A673 (cell line): ENCODE measurements around the gene GATB. TPM values are rescaled to one million over a fixed set of nuclear protein-coding genes. Genes with fewer than 3 reads are reported as not detected.

Experiments used
- BruUV-seq: library from RNA; stranded (reverse); fragments of 400-500 nt; replicated peaks from 2 replicates; lab custom pipeline; 2021; lab: Mats Ljungman, UMichigan
- CTCF ChIA-PET: fragments of 300-600 bp; sonication (Branson Sonifier 250); formaldehyde crosslinking; loops from one replicate; lab custom pipeline; 2022; ENCODE audit warnings: antibody characterized with exemption; lab: Charles Lee
- POLR2A ChIA-PET: fragments of 300-600 bp; sonication (Branson Sonifier 250); formaldehyde crosslinking; loops from one replicate; lab custom pipeline; 2022; ENCODE audit warnings: antibody characterized with exemption; ENCODE audit not compliant: low non-redundant PET; lab: Charles Lee
- DNase-seq: peaks from one replicate; pipeline ENCODE4 v3.0.0-alpha.2; 2015; ENCODE audit warnings: low spot score
- H3K27ac ChIP-seq: fragments of 200-600 bp; sonication (generic); 2 replicates; pipeline ENCODE4 v1.5.1; 2016; ENCODE audit warnings: mixed run types, low read depth, mild to moderate bottlenecking, mixed read lengths, antibody characterized with exemption, low read length; ENCODE audit not compliant: poor library complexity, severe bottlenecking
- H3K27me3 ChIP-seq: fragments of 200-600 bp; sonication (generic); replicated peaks from 2 replicates; pipeline ENCODE4 v1.6.1; 2017; ENCODE audit warnings: mixed run types, low read depth, mild to moderate bottlenecking, mixed read lengths, antibody characterized with exemption, low read length; ENCODE audit not compliant: insufficient read depth, poor library complexity
- H3K36me3 ChIP-seq: fragments of 200-600 bp; sonication (generic); 2 replicates; pipeline ENCODE4 v1.6.1; 2016; ENCODE audit warnings: mixed run types, mild to moderate bottlenecking, mixed read lengths, antibody characterized with exemption, low read length; ENCODE audit not compliant: insufficient read depth, poor library complexity, severe bottlenecking
- H3K4me1 ChIP-seq: fragments of 200-600 bp; sonication (generic); 2 replicates; pipeline ENCODE4 v1.6.1; 2017; ENCODE audit warnings: mixed run types, mild to moderate bottlenecking, mixed read lengths, antibody characterized with exemption, low read length; ENCODE audit not compliant: insufficient read depth, poor library complexity, severe bottlenecking
- H3K4me3 ChIP-seq: fragments of 200-600 bp; sonication (generic); 2 replicates; pipeline ENCODE4 v1.5.1; 2016; ENCODE audit warnings: low read depth, mixed run types, mild to moderate bottlenecking, mixed read lengths, low read length; ENCODE audit not compliant: poor library complexity, severe bottlenecking
- H3K9me3 ChIP-seq: fragments of 200-600 bp; sonication (generic); 2 replicates; pipeline ENCODE4 v1.6.1; 2016; ENCODE audit warnings: mixed run types, low read depth, mild to moderate bottlenecking, mixed read lengths, antibody characterized with exemption, low read length; ENCODE audit not compliant: poor library complexity, severe bottlenecking
- CTCF ChIP-seq: fragments of 300-800, 200-600 bp; sonication (generic); conservative IDR thresholded peaks from 2 replicates; pipeline ENCODE4 v1.5.1; 2017; ENCODE audit warnings: low read depth, mild to moderate bottlenecking, antibody characterized with exemption, low read length, moderate library complexity, mixed read lengths
- EZH2 ChIP-seq: fragments of 200-600 bp; sonication (generic); IDR thresholded peaks from 2 replicates; pipeline ENCODE4 v1.6.1; 2017; ENCODE audit warnings: borderline replicate concordance, low read depth, mild to moderate bottlenecking, mixed read lengths, antibody characterized with exemption, low read length; ENCODE audit not compliant: poor library complexity, severe bottlenecking
- intact Hi-C: fragments of 100-400 bp; cut with micrococcal nuclease; formaldehyde crosslinking; loops from one replicate; pipeline ENCODE4 v1.10.0; 2022; ENCODE audit not compliant: unreplicated experiment
- total RNA-seq: library from RNA; stranded (reverse); gene quantifications from 2 replicates; pipeline ENCODE4 v1.2.3, GENCODE V29; 2021

The GATB gene
- total RNA-seq, 1 experiment from 2014 or later = 23.8 TPM

- intact Hi-C loops = no loop called here
- ChIA-PET POLR2A (no interaction called here), CTCF (no interaction called here)
- H3K36me3 ChIP-seq = no peaks in the 10 kb centered on the region
- no peak overlapping the region for H3K4me3 ChIP-seq
- no peak for DNase-seq
- no peaks in the 10 kb centered on the region for H3K9me3 ChIP-seq
- no peak overlapping the region for H3K27ac ChIP-seq
- no peak for TF ChIP-seq CTCF
- no peak for TF ChIP-seq EZH2
- BruUV-seq = no TSS peak
- H3K27me3 ChIP-seq = no peaks in the 10 kb centered on the region
- no peaks in the 10 kb centered on the region for H3K4me1 ChIP-seq
Measured at GRCh38 chr4:151712777-151713176, 48.0 kb downstream of the GATB start.

- intact Hi-C loops = no loop called here
- no peaks in the 10 kb centered on the region for H3K9me3 ChIP-seq
- no peaks in the 10 kb centered on the region for H3K27me3 ChIP-seq
- no peak for DNase-seq
- CTCF ChIA-PET = no interaction called here
- no peak for TF ChIP-seq EZH2
- TF ChIP-seq CTCF = no peak
- no TSS peak for BruUV-seq
- no peak overlapping the region for H3K4me3 ChIP-seq
- POLR2A ChIA-PET = no interaction called here
- no peaks in the 10 kb centered on the region for H3K4me1 ChIP-seq
- H3K36me3 ChIP-seq = no peaks in the 10 kb centered on the region
- H3K27ac ChIP-seq = no peak overlapping the region
Measured at GRCh38 chr4:151711646-151712045, 49.2 kb downstream of the GATB start.

- H3K4me3 ChIP-seq = no peak overlapping the region
- TF ChIP-seq EZH2 (no peak), CTCF (no peak)
- no peaks in the 10 kb centered on the region for H3K36me3 ChIP-seq
- no peaks in the 10 kb centered on the region for H3K9me3 ChIP-seq
- intact Hi-C loops = no loop called here
- no peaks in the 10 kb centered on the region for H3K27me3 ChIP-seq
- no peak for DNase-seq
- no peaks in the 10 kb centered on the region for H3K4me1 ChIP-seq
- ChIA-PET POLR2A (no interaction called here), CTCF (no interaction called here)
- no peak overlapping the region for H3K27ac ChIP-seq
- BruUV-seq = no TSS peak
Measured at GRCh38 chr4:151709587-151709986, 51.2 kb downstream of the GATB start.
